Measurements from ENCODE around the gene SEPTIN5. TPM values are rescaled to one million over a fixed set of nuclear protein-coding genes. Genes with fewer than 3 reads are reported as not detected.
"Not testable (repeated sequence)": the region's sequence is repeated elsewhere in the genome, so short reads cannot be mapped to it uniquely, and the experiment has no call there.

SEPTIN5 gene
- total and polyA plus RNA-seq, 2 experiments from 2014 or later = 4.3 to 17.2 TPM

- not testable (repeated sequence) for H3K4me2 ChIP-seq; H3K27ac Mint-ChIP-seq; H3K36me3 Mint-ChIP-seq (ENCODE audit: low read depth); H3K27me3 ChIP-seq (ENCODE audit: insufficient read depth); H3K36me3 ChIP-seq (ENCODE audit: insufficient read depth); H3K27ac ChIP-seq (ENCODE audit: low read depth); H3K4me3 Mint-ChIP-seq; H4K20me1 ChIP-seq (replicated peaks; ENCODE audit: insufficient read depth); H3K9me3 Mint-ChIP-seq; H3K27me3 Mint-ChIP-seq (ENCODE audit: insufficient read depth, low read depth, poor library complexity); DNase-seq (ENCODE audit: low spot score); H2AFZ ChIP-seq; H3K9me2 ChIP-seq (ENCODE audit: insufficient read depth); ATAC-seq; H3K4me1 Mint-ChIP-seq; H3F3A ChIP-seq (replicated peaks; ENCODE audit: low read depth); H3K4me3 ChIP-seq; H3K4me1 ChIP-seq (ENCODE audit: insufficient read depth); H3K79me2 ChIP-seq (replicated peaks; ENCODE audit: insufficient read depth)
Observed at GRCh38 chr22:19697871-19698270, 16.4 kb upstream of the SEPTIN5 start.

DNA sequence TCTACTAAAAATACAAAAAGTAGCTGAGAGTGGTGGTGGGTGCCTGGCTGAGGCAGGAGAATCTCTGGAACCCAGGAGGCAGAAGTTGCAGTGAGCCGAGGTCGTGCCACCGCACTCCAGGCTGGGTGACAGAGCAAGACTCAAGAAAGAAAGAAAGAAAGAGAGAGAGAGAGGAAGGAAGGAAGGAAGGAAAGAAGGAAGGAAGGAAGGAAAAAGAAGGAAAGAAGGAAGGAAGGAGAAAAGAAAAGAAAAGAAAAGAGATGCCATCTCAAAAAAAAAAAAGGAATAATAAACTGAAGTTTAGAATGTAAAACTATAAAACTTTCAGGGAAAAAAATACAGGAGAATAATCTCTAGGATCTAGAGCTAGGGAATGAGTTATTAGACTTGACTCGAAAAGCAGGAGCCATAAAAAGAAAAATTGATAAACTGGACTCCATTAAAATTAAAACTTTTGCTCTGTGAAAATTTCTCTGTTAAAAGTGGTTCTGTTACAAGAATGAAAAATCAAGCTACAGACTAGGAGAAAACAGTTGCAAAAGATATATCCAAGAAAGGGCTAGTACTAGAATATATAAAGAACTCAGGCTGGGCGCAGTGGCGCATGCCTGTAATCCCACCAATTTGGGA, 13.4 kb upstream of the SEPTIN5 start:
- 0 out of 2 replicates have a peak, but pooled peaks cover 3% of the 10 kb centered on the region for H3F3A ChIP-seq (replicated peaks; ENCODE audit: low read depth)
- Mint-ChIP-seq H3K9me3 (no peaks in the 10 kb centered on the region), H3K36me3 (ENCODE audit: low read depth) (no peaks in the 10 kb centered on the region), H3K4me3 (no peak overlapping the region), H3K27me3 (ENCODE audit: insufficient read depth, low read depth, poor library complexity) (peaks cover 14% of the 10 kb centered on the region), H3K27ac (no peak overlapping the region), H3K4me1 (peaks cover 19% of the 10 kb centered on the region)
- no peaks in the 10 kb centered on the region for H3K9me2 ChIP-seq (ENCODE audit: insufficient read depth)
- no peaks in the 10 kb centered on the region for H3K27me3 ChIP-seq (ENCODE audit: insufficient read depth)
- H3K36me3 ChIP-seq (ENCODE audit: insufficient read depth) = no peaks in the 10 kb centered on the region
- no peaks in the 10 kb centered on the region for H3K79me2 ChIP-seq (replicated peaks; ENCODE audit: insufficient read depth)
- ATAC-seq = no peak
- peaks cover 19% of the 10 kb centered on the region for H3K4me1 ChIP-seq (ENCODE audit: insufficient read depth)
- DNase-seq (ENCODE audit: low spot score) = no peak
- no peak overlapping the region for H2AFZ ChIP-seq
- H3K4me2 ChIP-seq = no peak overlapping the region
- no peak overlapping the region for H3K27ac ChIP-seq (ENCODE audit: low read depth)
- H3K4me3 ChIP-seq = no peak overlapping the region
- no peak for TF ChIP-seq STAT1 (IDR thresholded peaks at IDR 0.05; ENCODE audit: unreplicated experiment)
- TF ChIP-seq EZH2 (IDR thresholded peaks at IDR 0.05; ENCODE audit: low read depth, unreplicated experiment) = no peak
- no peak for TF ChIP-seq EZH2phosphoT487 (IDR thresholded peaks at IDR 0.05; ENCODE audit: unreplicated experiment)
- TF ChIP-seq ZNF114 (CRISPR knock-in tag; IDR thresholded peaks at IDR 0.05) = no peak
- no peak for TF ChIP-seq JUNB (IDR thresholded peaks at IDR 0.05; ENCODE audit: unreplicated experiment)
- H4K20me1 ChIP-seq (replicated peaks; ENCODE audit: insufficient read depth) = no peaks in the 10 kb centered on the region

DNA sequence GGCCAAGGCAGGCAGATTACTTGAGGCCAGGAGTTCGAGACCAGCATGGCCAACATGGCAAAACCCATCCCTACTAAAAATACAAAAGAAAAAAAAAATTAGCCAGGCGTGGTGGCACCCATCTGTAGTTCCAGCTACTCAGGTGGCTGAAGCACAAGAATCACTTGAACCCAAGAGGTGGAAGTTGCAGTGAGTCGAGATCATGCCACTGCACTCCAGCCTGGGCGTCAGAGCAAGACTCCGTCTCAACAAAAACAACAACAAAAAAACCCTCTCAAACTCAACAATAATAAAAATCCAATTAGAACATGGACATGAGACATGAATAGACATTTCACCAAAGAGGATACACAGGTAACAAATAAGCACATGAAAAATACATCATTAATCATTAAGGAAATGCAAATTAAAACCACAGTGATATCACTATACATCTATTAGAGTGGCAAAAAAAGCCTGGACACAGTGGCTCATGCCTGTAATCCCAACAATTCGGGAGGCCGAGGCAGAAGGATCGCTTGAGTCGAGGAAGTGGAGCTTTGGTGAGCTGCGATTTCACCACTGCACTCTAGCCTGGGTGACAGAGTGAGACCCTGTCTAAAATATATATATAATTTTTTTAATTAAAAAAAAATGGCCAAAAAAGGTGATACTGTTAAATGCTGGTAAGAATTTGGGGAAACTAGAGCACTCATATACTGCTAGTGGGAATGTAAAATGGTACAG, 12.7 kb upstream of the SEPTIN5 start:
- Histone ChIP-seq H3K4me2 (no peak overlapping the region), H3K9me2 (ENCODE audit: insufficient read depth) (no peaks in the 10 kb centered on the region), H3F3A (replicated peaks; ENCODE audit: low read depth) (0 out of 2 replicates have a peak, but pooled peaks cover 3% of the 10 kb centered on the region), H4K20me1 (replicated peaks; ENCODE audit: insufficient read depth) (no peaks in the 10 kb centered on the region), H3K4me1 (ENCODE audit: insufficient read depth) (peaks cover 22% of the 10 kb centered on the region), H3K27me3 (ENCODE audit: insufficient read depth) (no peaks in the 10 kb centered on the region), H2AFZ (no peak overlapping the region), H3K27ac (ENCODE audit: low read depth) (no peak overlapping the region), H3K4me3 (no peak overlapping the region), H3K36me3 (ENCODE audit: insufficient read depth) (no peaks in the 10 kb centered on the region), H3K79me2 (replicated peaks; ENCODE audit: insufficient read depth) (no peaks in the 10 kb centered on the region)
- H3K9me3 Mint-ChIP-seq = no peaks in the 10 kb centered on the region
- no peak overlapping the region for H3K4me3 Mint-ChIP-seq
- peaks cover 20% of the 10 kb centered on the region for H3K27me3 Mint-ChIP-seq (ENCODE audit: insufficient read depth, low read depth, poor library complexity)
- DNase-seq (ENCODE audit: low spot score) = no peak
- TF ChIP-seq STAT1 (IDR thresholded peaks at IDR 0.05; ENCODE audit: unreplicated experiment) (no peak), JUNB (IDR thresholded peaks at IDR 0.05; ENCODE audit: unreplicated experiment) (no peak), ETS1 (IDR thresholded peaks at IDR 0.05) (no peak), POLR2AphosphoS5 (IDR thresholded peaks at IDR 0.05; ENCODE audit: low read depth) (no peak), ZNF331 (CRISPR knock-in tag; IDR thresholded peaks at IDR 0.05; ENCODE audit: low read depth) (no peak), ZNF114 (CRISPR knock-in tag; IDR thresholded peaks at IDR 0.05) (no peak), CREB1 (CRISPR knock-in tag; IDR thresholded peaks at IDR 0.05; ENCODE audit: low read depth) (no peak), NANOG (IDR thresholded peaks at IDR 0.05; ENCODE audit: borderline replicate concordance) (no peak)
- TF ChIP-seq, protein P1, sequence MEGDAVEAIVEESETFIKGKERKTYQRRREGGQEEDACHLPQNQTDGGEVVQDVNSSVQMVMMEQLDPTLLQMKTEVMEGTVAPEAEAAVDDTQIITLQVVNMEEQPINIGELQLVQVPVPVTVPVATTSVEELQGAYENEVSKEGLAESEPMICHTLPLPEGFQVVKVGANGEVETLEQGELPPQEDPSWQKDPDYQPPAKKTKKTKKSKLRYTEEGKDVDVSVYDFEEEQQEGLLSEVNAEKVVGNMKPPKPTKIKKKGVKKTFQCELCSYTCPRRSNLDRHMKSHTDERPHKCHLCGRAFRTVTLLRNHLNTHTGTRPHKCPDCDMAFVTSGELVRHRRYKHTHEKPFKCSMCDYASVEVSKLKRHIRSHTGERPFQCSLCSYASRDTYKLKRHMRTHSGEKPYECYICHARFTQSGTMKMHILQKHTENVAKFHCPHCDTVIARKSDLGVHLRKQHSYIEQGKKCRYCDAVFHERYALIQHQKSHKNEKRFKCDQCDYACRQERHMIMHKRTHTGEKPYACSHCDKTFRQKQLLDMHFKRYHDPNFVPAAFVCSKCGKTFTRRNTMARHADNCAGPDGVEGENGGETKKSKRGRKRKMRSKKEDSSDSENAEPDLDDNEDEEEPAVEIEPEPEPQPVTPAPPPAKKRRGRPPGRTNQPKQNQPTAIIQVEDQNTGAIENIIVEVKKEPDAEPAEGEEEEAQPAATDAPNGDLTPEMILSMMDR (conservative IDR thresholded peaks at IDR 0.05; ENCODE audit: low read depth in 2 of 2) = no peak
- no peak for ATAC-seq
- H3K27ac Mint-ChIP-seq = no peak overlapping the region
- no peaks in the 10 kb centered on the region for H3K36me3 Mint-ChIP-seq (ENCODE audit: low read depth)
- peaks cover 19% of the 10 kb centered on the region for H3K4me1 Mint-ChIP-seq
